Fibroblast of lung (primary cell): ENCODE results near the gene TP53I11. TPM values are rescaled to one million over a fixed set of nuclear protein-coding genes. Genes with fewer than 3 reads are reported as not detected.

Source experiments
- DNase-seq, 2 donors: peaks; one replicate each; pipeline versions ENCODE4 v3.0.0 to v3.0.0-alpha.2; 2010; ENCODE audit warnings: low read depth in 2 of 2
- H2AFZ ChIP-seq: 2 replicates; pipeline ENCODE4 v1.5.1; 2012; ENCODE audit warnings: low read length, control low read depth, inconsistent platforms
- H3K27ac ChIP-seq: 2 replicates; pipeline ENCODE4 v1.5.1; 2011; ENCODE audit warnings: low read length, control low read depth; ENCODE audit not compliant: insufficient read depth
- H3K27me3 ChIP-seq: 2 replicates; pipeline ENCODE4 v1.5.1; 2011; ENCODE audit warnings: mild to moderate bottlenecking, low read length; ENCODE audit not compliant: control insufficient read depth, insufficient read depth
- H3K36me3 ChIP-seq: 2 replicates; pipeline ENCODE4 v1.5.1; 2011; ENCODE audit warnings: low read length; ENCODE audit not compliant: control insufficient read depth, insufficient read depth
- H3K4me1 ChIP-seq: 2 replicates; pipeline ENCODE4 v1.5.1; 2011; ENCODE audit warnings: low read length; ENCODE audit not compliant: control insufficient read depth, insufficient read depth; ENCODE audit errors: extremely low read depth
- H3K4me2 ChIP-seq: 2 replicates; pipeline ENCODE4 v1.5.1; 2011; ENCODE audit warnings: low read length, control low read depth; ENCODE audit not compliant: insufficient read depth; ENCODE audit errors: extremely low read depth
- H3K4me3 ChIP-seq, 4 experiments: fragments of 200-600 bp in 1 of 4; sonication (generic) in 1 of 4; replicated peaks in 1 of 4; 2 replicates each; pipeline ENCODE4 v1.5.1; 2011 to 2016; ENCODE audit warnings: low read length in 4 of 4, low read depth in 3 of 4, mild to moderate bottlenecking in 3 of 4, control low read depth in 2 of 4, inconsistent platforms in 1 of 4, mixed read lengths in 1 of 4; ENCODE audit not compliant: insufficient read depth in 1 of 4; ENCODE audit errors: control extremely low read depth in 1 of 4
- H3K79me2 ChIP-seq: 2 replicates; pipeline ENCODE4 v1.5.1; 2012; ENCODE audit warnings: mild to moderate bottlenecking, low read length, inconsistent platforms; ENCODE audit not compliant: control insufficient read depth, insufficient read depth
- H3K9ac ChIP-seq: 2 replicates; pipeline ENCODE4 v1.5.1; 2011; ENCODE audit warnings: mild to moderate bottlenecking, low read length, control low read depth; ENCODE audit not compliant: insufficient read depth
- H3K9me3 ChIP-seq: 2 replicates; pipeline ENCODE4 v1.5.1; 2012; ENCODE audit warnings: low read depth, low read length; ENCODE audit not compliant: control insufficient read depth, insufficient read depth
- H4K20me1 ChIP-seq: 2 replicates; pipeline ENCODE4 v1.5.1; 2011; ENCODE audit warnings: low read length; ENCODE audit not compliant: control insufficient read depth, insufficient read depth; ENCODE audit errors: extremely low read depth
- EZH2 ChIP-seq: IDR thresholded peaks from 2 replicates; pipeline ENCODE4 v1.5.1; 2012; ENCODE audit warnings: low read length, control low read depth, mild to moderate bottlenecking; ENCODE audit errors: missing control alignments
- polyA plus RNA-seq, 2 donors: library from polyadenylated mRNA; depleted of rRNA in 1 of 2; stranded (reverse) in 1 of 2; unstranded in 1 of 2; fragments of >200 nt; gene quantifications; 2 replicates each; pipeline ENCODE4 v1.2.1, GENCODE V29; 2011 to 2012; ENCODE audit warnings: missing spikeins in 1 of 2
- total RNA-seq: library from RNA; depleted of rRNA; stranded (reverse); fragments of >200 nt; gene quantifications from 2 replicates; pipeline ENCODE4 v1.2.1, GENCODE V29; 2014
- TF ChIP-seq, protein P1 (sequence below), 2 donors: IDR thresholded peaks in 1 of 2; conservative IDR thresholded peaks in 1 of 2; 1 replicate in 1 of 2; 2 replicates in 1 of 2; pipeline ENCODE4 v1.5.1; 2011 to 2012; ENCODE audit warnings: low read length in 2 of 2, control low read depth in 1 of 2, inconsistent platforms in 1 of 2, low read depth in 1 of 2, mild to moderate bottlenecking in 1 of 2

The TP53I11 gene
- total and polyA plus RNA-seq, 2 donors (not counting 1 experiment from before 2014, with no cell fraction given) = 53.2 to 54.0 TPM

- no peak overlapping the region for H3K4me3 ChIP-seq
- H3K9me3 ChIP-seq = no peaks in the 10 kb centered on the region
- no peak overlapping the region for H2AFZ ChIP-seq
- no peak overlapping the region for H3K27ac ChIP-seq
- H4K20me1 ChIP-seq = no peaks in the 10 kb centered on the region
- H3K9ac ChIP-seq = no peak overlapping the region
- peak; percentile 50 to 51 for DNase-seq
- TF ChIP-seq EZH2 = peak; percentile 33
- TF ChIP-seq, protein P1, sequence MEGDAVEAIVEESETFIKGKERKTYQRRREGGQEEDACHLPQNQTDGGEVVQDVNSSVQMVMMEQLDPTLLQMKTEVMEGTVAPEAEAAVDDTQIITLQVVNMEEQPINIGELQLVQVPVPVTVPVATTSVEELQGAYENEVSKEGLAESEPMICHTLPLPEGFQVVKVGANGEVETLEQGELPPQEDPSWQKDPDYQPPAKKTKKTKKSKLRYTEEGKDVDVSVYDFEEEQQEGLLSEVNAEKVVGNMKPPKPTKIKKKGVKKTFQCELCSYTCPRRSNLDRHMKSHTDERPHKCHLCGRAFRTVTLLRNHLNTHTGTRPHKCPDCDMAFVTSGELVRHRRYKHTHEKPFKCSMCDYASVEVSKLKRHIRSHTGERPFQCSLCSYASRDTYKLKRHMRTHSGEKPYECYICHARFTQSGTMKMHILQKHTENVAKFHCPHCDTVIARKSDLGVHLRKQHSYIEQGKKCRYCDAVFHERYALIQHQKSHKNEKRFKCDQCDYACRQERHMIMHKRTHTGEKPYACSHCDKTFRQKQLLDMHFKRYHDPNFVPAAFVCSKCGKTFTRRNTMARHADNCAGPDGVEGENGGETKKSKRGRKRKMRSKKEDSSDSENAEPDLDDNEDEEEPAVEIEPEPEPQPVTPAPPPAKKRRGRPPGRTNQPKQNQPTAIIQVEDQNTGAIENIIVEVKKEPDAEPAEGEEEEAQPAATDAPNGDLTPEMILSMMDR (conservative IDR thresholded peaks at IDR 0.05 in 1 of 2, IDR thresholded peaks at IDR 0.05 in 1 of 2; ENCODE audit: low read depth in 1 of 2, low read length in 2 of 2) = peak; percentile 85 to 92
- no peaks in the 10 kb centered on the region for H3K79me2 ChIP-seq
- H3K27me3 ChIP-seq = peaks cover 14% of the 10 kb centered on the region
- H3K4me2 ChIP-seq = no peak overlapping the region
- H3K4me1 ChIP-seq = no peaks in the 10 kb centered on the region
- H3K36me3 ChIP-seq = no peaks in the 10 kb centered on the region
Observed at GRCh38 chr11:44893846-44894617, 56.7 kb downstream of the TP53I11 start.

GRCh38 chr11:44893308-44893822, 57.3 kb downstream of the TP53I11 start:
- TF ChIP-seq, protein P1 (conservative IDR thresholded peaks at IDR 0.05 in 1 of 2, IDR thresholded peaks at IDR 0.05 in 1 of 2; ENCODE audit: low read depth in 1 of 2, low read length in 2 of 2) = no peak
- no peak for TF ChIP-seq EZH2
- no peaks in the 10 kb centered on the region for H3K9me3 ChIP-seq
- no peak overlapping the region for H3K4me3 ChIP-seq
- DNase-seq = no peak
- no peaks in the 10 kb centered on the region for H3K36me3 ChIP-seq
- H4K20me1 ChIP-seq = no peaks in the 10 kb centered on the region
- H3K79me2 ChIP-seq = no peaks in the 10 kb centered on the region
- H3K27ac ChIP-seq = no peak overlapping the region
- no peak overlapping the region for H3K9ac ChIP-seq
- no peak overlapping the region for H2AFZ ChIP-seq
- H3K4me1 ChIP-seq = no peaks in the 10 kb centered on the region
- no peak overlapping the region for H3K4me2 ChIP-seq
- H3K27me3 ChIP-seq = peaks cover 14% of the 10 kb centered on the region

DNA sequence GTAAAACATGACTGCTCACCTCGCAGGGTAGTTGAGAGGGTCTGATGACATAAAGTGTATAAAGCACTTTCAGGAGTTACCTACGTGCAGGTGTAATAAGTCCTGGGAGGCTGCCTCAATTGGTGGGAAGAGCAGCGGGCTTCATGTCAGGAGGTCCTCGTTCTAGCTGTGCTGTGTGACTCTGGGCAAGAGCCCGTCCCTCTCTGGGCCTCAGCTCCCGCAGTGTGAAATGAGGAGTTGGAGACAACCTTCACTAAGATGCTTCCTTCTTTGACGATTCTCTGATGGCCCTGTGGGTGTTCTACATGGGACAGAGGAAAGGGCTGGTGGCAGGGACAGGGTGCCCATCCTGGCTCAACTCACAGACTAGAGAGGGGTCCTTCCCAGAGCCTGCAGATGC, 57.8 kb downstream of the TP53I11 start:
- Histone ChIP-seq H3K9ac (no peak overlapping the region), H3K4me3 (no peak overlapping the region), H3K27ac (no peak overlapping the region), H3K9me3 (no peaks in the 10 kb centered on the region), H4K20me1 (no peaks in the 10 kb centered on the region), H3K27me3 (peaks cover 14% of the 10 kb centered on the region), H2AFZ (no peak overlapping the region), H3K79me2 (no peaks in the 10 kb centered on the region), H3K4me1 (no peaks in the 10 kb centered on the region), H3K36me3 (no peaks in the 10 kb centered on the region), H3K4me2 (no peak overlapping the region)
- TF ChIP-seq EZH2 = no peak
- TF ChIP-seq, protein P1 (conservative IDR thresholded peaks at IDR 0.05 in 1 of 2, IDR thresholded peaks at IDR 0.05 in 1 of 2; ENCODE audit: low read depth in 1 of 2, low read length in 2 of 2) = no peak
- DNase-seq = no peak
